Uterus (tissue), 4 donors: ENCODE data around the gene CMKLR1. TPM values are rescaled to one million over a fixed set of nuclear protein-coding genes. Genes with fewer than 3 reads are reported as not detected.
A peak's percentile ranks its signal among the peaks of the same experiment; 100 is the strongest.

Source experiments
- DNase-seq, 2 donors: peaks; one replicate each; pipeline ENCODE4 v3.0.0-alpha.2; 2019 to 2020
- H3K27ac ChIP-seq, 2 donors: fragments of 200-600 bp; sonication (generic); 1 replicate in 1 of 2; 2 replicates in 1 of 2; pipeline ENCODE4 v1.5.1; 2016 to 2018
- H3K27me3 ChIP-seq, 2 donors: fragments of 200-600 bp; sonication (generic); one replicate each; pipeline ENCODE4 v1.5.1; 2018 to 2019; ENCODE audit warnings: control low read depth in 1 of 2
- H3K36me3 ChIP-seq, 2 donors: fragments of 200-600 bp; sonication (generic); one replicate each; pipeline ENCODE4 v1.5.1; 2019; ENCODE audit warnings: control low read depth in 1 of 2
- H3K4me1 ChIP-seq, 2 donors: fragments of 200-600 bp; sonication (generic); one replicate each; pipeline ENCODE4 v1.5.1; 2018 to 2019; ENCODE audit warnings: control low read depth in 1 of 2
- H3K4me3 ChIP-seq, 2 donors: fragments of 200-600 bp; sonication (generic); 1 replicate in 1 of 2; 2 replicates in 1 of 2; pipeline ENCODE4 v1.5.1; 2018 to 2019; ENCODE audit warnings: mild to moderate bottlenecking in 1 of 2
- H3K9me3 ChIP-seq, 2 donors: fragments of 200-600 bp; sonication (generic); one replicate each; pipeline ENCODE4 v1.5.1; 2019; ENCODE audit warnings: control low read depth in 1 of 2
- CTCF ChIP-seq, 4 experiments: fragments of 200-600 bp in 2 of 4; fragments of 450-650 bp in 2 of 4; sonication (generic) in 2 of 4; IDR thresholded peaks; one replicate each; pipeline ENCODE4 v1.5.1; 2016 to 2019; ENCODE audit warnings: antibody characterized with exemption in 4 of 4, mild to moderate bottlenecking in 2 of 4, moderate library complexity in 1 of 4
- POLR2A ChIP-seq, 2 donors: fragments of 450-650 bp; IDR thresholded peaks; one replicate each; pipeline ENCODE4 v1.6.1; 2016; ENCODE audit warnings: antibody characterized with exemption in 2 of 2, mild to moderate bottlenecking in 1 of 2, moderate library complexity in 1 of 2
- intact Hi-C: fragments of 100-400 bp; cut with DNase I; formaldehyde crosslinking; loops from one replicate; pipeline ENCODE4 v1.15.1; 2023; ENCODE audit warnings: low total_unique reads
- total RNA-seq, 4 donors: library from RNA; depleted of rRNA in 3 of 4; stranded (reverse); fragments of >200 nt in 3 of 4; gene quantifications; one replicate each; pipeline versions ENCODE4 v1.1.0 to v1.2.4, GENCODE V29; 2014 to 2023
- donor health status: DM: yes; HTN: yes; CAD: no.

The CMKLR1 gene
- total RNA-seq, 4 donors from 2014 or later: 8.2 to 27.1 (median 11.5) TPM

- no peak for DNase-seq
- H3K9me3 ChIP-seq: no peaks in the 10 kb centered on the region
- H3K4me1 ChIP-seq: no peaks in the 10 kb centered on the region
- no peaks in the 10 kb centered on the region for H3K36me3 ChIP-seq
- no peak overlapping the region for H3K4me3 ChIP-seq
- TF ChIP-seq POLR2A (IDR thresholded peaks at IDR 0.05) (no peak), CTCF (IDR thresholded peaks at IDR 0.05) (no peak)
- no peaks in the 10 kb centered on the region for H3K27me3 ChIP-seq
- peak overlapping the region; percentile 25 to 51 for H3K27ac ChIP-seq
- intact Hi-C loops: no loop called here
Observed at GRCh38 chr12:108298761-108299275, 40.3 kb downstream of the CMKLR1 start.

- H3K4me1 ChIP-seq: no peaks in the 10 kb centered on the region
- no peaks in the 10 kb centered on the region for H3K36me3 ChIP-seq
- H3K4me3 ChIP-seq: no peak overlapping the region
- no peak for DNase-seq
- H3K27ac ChIP-seq: peak overlapping the region in 1 of 2 donors; percentile 25
- H3K9me3 ChIP-seq: no peaks in the 10 kb centered on the region
- intact Hi-C loops: no loop called here
- H3K27me3 ChIP-seq: no peaks in the 10 kb centered on the region
- TF ChIP-seq POLR2A (IDR thresholded peaks at IDR 0.05) (no peak), CTCF (IDR thresholded peaks at IDR 0.05) (no peak)
Observed at GRCh38 chr12:108297895-108298760, 41.0 kb downstream of the CMKLR1 start.

GRCh38 chr12:108297424-108297823, 41.7 kb downstream of the CMKLR1 start:
- Histone ChIP-seq H3K27ac (no peak overlapping the region), H3K9me3 (no peaks in the 10 kb centered on the region), H3K4me1 (no peaks in the 10 kb centered on the region), H3K27me3 (no peaks in the 10 kb centered on the region), H3K4me3 (no peak overlapping the region), H3K36me3 (no peaks in the 10 kb centered on the region)
- TF ChIP-seq POLR2A (IDR thresholded peaks at IDR 0.05) (no peak), CTCF (IDR thresholded peaks at IDR 0.05) (no peak)
- DNase-seq: no peak
- intact Hi-C loops: no loop called here

- intact Hi-C loops: no loop called here
- no peak overlapping the region for H3K4me3 ChIP-seq
- DNase-seq: no peak
- H3K4me1 ChIP-seq: no peaks in the 10 kb centered on the region
- peak overlapping the region in 1 of 2 donors; percentile 52 for H3K27ac ChIP-seq
- no peaks in the 10 kb centered on the region for H3K9me3 ChIP-seq
- H3K27me3 ChIP-seq: no peaks in the 10 kb centered on the region
- TF ChIP-seq POLR2A (IDR thresholded peaks at IDR 0.05) (no peak), CTCF (IDR thresholded peaks at IDR 0.05) (no peak)
- H3K36me3 ChIP-seq: no peaks in the 10 kb centered on the region
Observed at GRCh38 chr12:108296945-108297344, 42.2 kb downstream of the CMKLR1 start.

- Histone ChIP-seq H3K9me3 (no peaks in the 10 kb centered on the region), H3K36me3 (no peaks in the 10 kb centered on the region), H3K27ac (no peak overlapping the region), H3K27me3 (no peaks in the 10 kb centered on the region), H3K4me1 (no peaks in the 10 kb centered on the region), H3K4me3 (no peak overlapping the region)
- TF ChIP-seq CTCF (IDR thresholded peaks at IDR 0.05): no peak
- TF ChIP-seq POLR2A (IDR thresholded peaks at IDR 0.05): no peak
- DNase-seq: no peak
- intact Hi-C loops: no loop called here
Observed at GRCh38 chr12:108295641-108296040, 43.5 kb downstream of the CMKLR1 start.
